HG03460 (cell line): ENCODE measurements around the gene COX18.

Experiments
- ATAC-seq: cut with Tn5 transposase; IDR thresholded peaks from one replicate; pipeline ENCODE4 v1.9.1; 2021; ENCODE audit not compliant: unreplicated experiment

COX18 gene, protein sequence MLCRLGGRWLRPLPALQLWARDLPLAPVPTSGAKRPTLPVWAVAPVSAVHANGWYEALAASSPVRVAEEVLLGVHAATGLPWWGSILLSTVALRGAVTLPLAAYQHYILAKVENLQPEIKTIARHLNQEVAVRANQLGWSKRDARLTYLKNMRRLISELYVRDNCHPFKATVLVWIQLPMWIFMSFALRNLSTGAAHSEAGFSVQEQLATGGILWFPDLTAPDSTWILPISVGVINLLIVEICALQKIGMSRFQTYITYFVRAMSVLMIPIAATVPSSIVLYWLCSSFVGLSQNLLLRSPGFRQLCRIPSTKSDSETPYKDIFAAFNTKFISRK

DNA sequence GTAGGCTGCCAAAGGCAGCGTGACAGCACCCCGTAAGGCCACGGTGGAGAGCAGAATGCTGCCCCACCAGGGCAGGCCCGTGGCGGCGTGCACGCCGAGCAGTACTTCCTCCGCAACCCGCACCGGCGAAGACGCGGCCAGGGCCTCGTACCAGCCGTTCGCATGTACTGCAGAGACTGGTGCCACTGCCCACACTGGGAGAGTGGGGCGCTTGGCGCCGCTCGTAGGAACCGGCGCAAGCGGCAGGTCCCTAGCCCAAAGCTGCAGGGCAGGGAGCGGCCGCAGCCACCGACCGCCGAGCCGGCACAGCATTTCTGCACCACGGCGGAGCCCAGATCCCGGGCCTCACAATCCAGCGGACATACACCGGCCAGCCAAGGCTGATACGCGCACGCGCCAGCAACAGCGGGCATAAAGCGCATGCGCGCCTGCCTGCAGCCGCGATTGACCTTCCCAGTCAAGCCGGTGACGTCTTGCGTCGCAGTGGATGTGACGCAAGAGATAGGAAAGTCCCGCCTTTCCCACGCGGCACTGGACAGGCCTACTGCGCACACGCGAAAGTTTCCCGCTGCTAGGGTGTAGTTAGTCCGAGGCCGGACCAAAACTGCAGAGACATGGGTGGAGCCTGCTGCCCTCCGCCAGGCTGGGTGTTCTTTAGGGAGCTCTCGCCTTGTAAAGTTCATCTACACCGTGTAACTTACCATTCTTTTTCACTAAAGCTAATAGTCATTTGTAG is at the start of gene COX18:
Gene COX18, minus strand, starts transcription at position 379 of the 736 bp plus-strand sequence. Its CDS starts 67 bp downstream, at position 312.
- peak; percentile 83 for ATAC-seq

DNA sequence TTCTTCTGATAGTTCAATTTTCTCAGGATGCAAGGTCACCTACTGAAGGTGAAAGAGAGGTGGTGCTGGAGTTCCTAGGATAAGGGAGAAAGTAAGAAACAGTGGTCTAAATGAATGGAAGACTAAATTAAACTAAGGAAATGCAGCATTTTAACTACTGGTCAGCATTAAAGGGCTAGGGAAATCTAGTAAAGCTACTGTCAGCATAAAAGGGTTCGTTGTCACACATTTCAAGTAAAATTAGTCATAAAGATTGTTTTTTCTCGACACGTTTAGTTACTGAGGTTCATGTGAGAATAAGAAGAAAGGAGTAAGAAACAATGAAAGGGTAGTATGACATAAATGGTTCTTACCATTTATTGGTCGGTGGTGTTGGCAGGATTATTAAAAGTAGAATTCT is 40.0 kb upstream of the COX18 start:
- ATAC-seq, result no peak

DNA sequence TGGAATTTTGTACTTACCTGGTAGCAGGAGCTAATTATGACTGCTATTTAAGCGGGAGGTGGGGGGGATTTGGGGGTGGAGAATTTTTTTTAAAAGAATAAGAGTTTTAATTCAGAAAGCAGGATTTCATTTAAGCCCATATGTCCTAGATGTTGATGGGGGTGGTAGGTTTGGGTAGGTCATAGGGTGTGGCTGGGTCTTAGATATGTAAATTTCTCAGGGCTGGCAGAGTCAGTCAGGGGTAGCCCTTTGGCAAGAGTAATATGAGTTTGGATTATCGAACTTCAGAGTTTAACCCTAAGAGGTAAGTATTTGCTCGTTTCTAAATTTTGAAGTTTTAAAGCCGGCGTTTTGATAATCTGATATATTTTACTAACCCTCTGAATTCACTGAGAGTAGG is 35.2 kb upstream of the COX18 start:
- ATAC-seq, result no peak

DNA sequence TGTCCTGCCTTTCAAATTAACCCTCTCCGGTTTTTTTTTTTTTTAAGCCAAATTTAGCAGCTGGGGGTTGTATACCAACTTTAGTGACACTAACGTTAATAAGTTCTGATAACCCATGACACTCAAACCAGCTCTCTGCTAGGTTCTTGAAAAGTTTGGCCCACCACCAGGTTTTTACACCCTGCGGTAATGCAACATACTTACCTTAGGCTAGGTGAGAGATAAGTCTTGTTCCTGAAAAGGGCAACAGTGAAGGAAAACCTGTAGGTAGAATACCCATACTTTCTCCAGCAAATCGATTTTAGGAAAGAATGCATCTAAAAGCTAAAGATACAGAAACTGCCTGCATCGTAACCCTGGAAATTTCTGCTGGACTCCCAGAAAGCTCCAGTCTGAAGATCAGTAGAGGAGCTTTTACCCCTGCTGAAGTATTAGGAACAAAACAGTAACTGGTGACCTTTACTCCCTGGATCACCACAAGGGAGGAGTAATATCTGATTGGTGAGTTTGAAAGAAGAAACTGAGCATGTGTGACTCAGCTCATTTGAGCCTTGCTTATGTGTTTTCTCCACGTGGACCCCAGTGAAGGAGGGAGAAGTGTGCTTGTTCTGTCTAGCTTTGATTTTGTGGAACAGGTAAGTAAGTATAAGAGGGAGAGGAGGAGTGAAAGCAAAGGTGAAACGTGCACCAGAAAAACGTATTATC is 34.4 kb upstream of the COX18 start:
- ATAC-seq, result no peak

DNA sequence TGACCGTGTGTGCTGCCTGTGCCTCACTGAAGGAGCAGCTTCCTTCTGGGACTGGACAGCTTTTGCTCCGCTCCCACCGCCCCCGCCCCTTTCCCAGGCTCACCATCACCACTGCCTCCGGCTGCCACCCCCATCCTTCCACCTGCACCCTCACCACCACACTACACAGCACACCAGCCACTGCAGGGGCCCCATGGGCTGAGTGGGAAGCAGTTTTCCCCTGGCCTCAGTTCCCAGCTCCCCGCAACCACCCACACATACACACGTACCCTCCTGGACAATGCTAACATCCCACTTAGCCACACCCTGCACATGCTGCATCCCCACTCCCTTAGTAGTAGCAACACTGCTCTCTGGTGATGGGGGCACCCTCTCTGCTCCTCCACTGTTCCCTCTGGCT is 29.6 kb upstream of the COX18 start:
- no peak for ATAC-seq

DNA sequence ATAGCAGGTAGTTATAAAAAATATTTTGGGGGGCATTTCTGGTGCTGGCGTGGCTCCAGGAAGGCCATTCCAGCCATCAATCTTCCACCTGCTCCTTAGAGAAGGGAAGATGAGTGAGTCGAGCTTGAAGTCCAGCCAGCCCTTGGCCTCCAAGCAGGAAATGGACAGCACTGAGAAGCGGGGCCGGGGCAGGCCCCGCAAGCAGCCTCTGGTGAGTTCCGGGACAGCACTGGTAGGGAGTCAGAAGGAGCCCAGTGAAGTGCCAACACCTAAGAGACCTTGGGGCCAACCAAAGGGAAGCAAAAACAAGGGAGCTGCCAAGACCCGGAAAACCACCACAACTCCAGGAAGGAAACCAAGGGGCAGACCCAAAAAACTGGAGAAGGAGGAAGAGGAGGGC is 29.2 kb upstream of the COX18 start:
- no peak for ATAC-seq

DNA sequence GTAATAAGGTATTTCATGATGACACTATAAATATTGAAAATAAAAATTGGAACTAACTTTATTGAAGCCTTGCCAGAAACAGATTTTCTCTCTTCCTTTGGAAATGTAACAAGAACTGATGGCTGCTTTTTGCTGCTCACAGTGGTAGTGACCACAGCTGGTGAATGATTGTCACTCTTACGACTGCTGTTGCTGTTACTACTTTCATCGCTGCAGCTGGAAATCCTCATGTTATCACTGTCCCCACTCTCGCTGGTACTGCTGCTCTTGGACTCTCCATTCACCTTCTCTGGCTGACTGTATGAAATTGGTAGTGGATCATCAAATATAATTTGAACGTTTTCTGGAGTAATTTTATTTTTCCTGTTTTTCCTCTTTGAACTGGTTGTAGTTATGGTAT is 28.5 kb upstream of the COX18 start:
- no peak for ATAC-seq

DNA sequence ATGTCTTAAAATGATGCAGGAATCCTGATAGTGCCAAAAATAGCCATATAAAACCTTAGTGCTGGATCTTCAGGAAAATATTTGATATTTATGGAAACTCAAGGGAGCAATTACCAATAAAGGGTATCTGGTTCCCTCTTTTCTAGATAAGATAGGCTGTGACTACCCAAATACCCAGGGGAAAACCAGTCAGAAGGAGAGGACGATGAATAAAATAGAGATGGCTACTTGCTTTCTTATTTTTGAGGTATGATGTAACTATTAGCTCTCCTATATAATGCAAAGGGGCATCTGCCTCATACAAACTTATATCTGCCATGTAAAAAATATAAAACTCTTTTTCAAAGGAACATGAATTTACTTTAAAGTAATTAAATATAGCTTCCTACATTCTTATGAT is 23.4 kb upstream of the COX18 start:
- ATAC-seq, result no peak

DNA sequence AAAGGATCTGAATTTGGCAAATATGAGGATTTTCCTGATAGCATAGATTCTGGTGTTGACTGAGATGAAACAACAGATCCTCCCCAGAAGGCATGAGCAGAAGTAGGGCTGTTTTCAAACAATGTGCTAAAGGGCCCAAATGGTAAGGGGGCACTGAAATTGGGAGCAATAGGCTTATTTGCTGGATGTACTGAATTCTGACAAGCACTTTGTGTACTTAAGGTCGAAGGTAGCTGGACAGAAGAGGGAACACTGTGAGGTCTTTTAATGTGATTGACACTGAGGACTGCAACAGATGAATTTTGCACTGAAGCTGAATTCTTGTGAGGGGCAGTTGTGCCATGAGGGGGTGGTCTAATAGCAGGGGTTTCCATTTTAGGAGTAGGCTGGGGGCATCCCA is 21.2 kb upstream of the COX18 start:
- ATAC-seq, result no peak

DNA sequence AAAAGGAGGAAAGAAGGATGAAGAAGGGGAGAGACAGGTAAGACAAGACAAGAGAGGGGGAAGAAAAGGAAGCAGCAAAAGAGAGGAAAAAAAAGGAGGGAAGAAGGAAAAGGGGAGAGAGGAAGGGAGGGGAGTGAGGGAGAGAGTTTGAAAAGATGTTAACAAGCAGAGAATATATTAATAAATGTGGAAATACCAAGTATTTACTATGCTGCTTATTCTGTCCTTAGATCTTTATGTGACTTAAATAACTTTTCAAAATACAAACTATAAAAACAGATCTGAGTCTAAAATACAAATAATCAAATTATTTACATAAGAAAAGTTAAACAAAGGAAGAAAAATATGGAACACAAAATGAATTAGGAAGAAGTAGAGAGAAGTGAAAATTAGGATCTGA is 18.4 kb upstream of the COX18 start:
- ATAC-seq, result no peak

DNA sequence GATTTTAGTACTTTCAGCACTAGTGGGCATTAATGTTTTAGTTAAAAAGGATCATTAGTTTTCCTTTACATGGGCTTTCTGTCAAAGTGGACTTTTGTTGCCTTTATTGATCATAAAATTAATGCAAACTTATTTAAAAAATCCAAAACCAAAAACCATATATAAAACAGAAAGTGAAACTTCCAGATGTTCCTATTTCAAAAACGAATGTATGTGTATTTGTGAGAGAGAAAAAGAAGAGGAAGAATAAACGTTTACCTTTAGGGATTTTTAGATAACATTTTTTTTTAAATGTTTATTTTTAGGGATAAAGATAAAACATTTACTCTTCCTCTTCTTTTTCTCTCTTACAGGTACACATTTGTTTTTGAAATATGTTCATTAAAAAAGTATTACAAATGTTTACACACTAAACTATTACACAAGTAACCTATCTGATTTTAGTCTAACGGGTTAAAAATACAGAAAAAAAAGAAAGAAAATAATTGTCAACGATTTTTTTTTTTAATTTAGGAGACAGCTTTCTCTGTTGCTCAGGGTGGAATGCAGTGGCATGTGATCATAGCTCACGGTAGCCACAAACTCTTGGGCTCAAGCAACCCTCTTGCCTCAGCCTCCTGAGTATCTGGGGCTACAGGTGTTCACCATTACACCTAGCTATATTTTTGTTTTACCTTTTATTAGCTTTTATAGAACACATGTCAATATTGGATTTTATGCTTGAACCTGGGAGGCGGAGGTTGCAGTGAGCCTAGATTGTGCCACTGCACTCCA is 16.8 kb upstream of the COX18 start:
- no peak for ATAC-seq

DNA sequence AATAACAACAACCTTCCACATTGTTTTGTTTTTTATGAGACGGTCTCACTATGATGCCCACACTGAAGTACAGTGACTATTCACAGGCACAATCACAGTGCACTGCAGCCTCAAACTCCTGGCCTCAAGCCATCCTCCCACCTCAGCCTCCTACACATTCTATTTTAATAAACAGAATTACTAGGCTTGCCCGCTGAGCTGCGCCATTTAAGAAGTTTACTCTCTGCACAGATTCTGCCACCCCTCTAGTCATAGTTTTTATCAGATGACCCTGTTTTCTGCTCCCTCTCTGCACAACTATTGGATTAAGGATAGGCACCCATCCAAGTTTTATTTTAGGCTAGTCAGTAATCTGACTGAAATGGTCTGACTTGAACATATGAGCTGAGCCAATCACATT is 11.3 kb upstream of the COX18 start:
- no peak for ATAC-seq

DNA sequence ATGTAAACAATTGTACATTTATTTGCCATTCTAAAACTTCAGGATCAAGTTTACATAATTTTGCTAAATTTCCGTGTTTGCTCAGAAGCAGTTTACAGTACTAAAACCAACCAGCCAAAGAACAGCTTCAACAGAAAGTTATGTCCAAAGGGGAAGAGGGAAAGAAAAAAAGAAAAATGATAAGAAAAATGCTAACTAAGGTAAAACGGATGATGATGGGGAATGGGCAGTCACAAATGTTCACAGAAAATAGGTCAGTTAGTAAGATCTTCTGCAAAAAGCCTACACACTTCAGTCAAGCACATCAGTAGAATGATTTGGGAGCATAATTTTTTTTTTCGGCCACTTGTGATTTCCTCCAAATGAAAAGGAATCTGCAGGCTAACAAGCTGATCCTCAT is 6.3 kb upstream of the COX18 start:
- no peak for ATAC-seq

DNA sequence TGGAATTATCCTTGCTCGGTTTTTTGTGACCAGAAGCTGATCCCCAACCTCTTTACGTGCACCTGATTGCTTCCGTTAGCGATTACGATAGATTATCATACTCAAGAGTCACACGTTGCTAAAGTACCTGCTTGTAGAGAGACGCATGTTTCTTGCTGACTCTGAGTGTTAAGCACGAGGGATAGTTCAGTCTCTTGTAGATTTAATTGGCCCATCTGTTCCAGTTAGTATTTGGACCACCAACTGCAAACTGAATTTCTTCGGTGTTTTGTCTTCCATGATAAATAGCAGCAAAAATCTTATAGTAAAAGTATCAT is 516 bp upstream of the COX18 start:
- peak; percentile 9 for ATAC-seq

DNA sequence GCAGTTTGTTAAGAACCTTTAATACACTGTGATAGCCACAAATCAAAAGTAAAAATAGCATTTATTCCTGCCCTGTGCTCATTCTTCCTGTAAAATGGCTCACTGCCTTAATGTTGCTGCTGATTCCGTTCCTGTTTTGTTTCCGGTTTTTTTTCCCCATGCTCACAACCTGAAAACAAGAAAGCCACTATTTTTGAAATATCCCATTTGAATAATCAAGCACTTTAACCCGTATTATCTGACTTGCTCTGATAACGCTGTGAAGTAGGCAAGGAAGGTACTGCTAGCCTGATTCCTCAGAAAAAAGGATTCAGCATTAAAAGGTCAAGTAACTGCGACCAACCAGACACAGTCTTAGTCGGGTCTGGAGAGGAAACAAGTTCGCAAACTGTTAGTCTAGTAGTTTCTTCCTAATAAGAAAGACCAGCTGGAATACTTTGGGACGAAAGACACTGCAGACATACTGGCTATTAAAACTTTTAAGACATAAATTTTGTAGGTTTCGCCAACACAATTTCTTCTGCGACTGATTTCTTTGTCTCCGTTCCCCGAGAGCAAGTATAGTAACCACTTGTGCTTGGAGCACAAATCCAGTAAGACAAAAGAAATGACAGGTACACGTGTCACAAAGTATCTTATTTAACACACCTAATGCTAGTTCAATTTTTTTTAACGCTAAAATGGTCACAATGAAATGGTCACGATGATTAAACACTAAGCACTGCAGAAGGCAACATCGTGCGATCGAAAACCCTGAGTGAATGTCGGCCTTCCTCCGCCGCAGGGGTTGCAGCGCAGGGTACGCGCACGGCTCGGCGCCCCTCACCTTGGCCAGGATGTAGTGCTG is 802 bp downstream of the COX18 start:
- peak; percentile 1 for ATAC-seq

DNA sequence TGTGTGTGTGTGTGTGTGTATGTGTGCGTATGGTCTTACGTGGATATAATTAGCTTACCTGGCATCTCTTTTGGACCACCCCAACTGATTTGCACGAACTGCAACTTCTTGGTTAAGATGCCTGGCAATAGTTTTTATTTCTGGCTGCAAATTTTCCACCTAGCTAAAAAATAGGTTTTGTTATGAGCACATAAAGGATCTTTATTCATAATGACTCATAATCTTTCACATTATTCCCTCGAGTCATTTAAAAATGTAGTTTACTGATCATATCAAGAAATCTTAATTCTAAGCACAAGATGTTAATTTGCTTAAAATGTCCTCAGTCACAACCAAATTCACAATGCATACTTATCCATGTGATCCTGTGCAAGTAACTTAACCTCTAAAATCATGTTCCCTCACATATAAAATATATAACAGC is 1.5 kb downstream of the COX18 start:
- ATAC-seq, result no peak

DNA sequence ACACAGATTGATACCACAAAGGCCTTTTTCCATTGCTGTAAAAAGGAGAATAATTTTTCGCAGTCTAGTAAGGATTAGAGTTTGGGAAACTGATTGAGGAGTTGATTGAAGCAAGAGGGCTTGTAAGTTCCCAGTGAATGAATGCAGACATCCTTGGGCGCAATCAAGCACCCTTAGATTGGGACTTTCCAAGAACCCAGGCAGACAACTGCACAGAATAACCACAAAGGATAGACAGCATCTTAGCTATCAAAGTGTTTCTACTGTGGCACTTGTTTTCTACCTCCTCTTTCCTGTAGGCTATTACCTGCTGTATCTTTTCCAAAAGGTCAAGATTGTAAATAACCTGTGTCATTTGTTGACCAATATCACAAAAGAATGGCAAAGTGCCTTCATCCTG is 2.6 kb downstream of the COX18 start:
- ATAC-seq, result no peak

DNA sequence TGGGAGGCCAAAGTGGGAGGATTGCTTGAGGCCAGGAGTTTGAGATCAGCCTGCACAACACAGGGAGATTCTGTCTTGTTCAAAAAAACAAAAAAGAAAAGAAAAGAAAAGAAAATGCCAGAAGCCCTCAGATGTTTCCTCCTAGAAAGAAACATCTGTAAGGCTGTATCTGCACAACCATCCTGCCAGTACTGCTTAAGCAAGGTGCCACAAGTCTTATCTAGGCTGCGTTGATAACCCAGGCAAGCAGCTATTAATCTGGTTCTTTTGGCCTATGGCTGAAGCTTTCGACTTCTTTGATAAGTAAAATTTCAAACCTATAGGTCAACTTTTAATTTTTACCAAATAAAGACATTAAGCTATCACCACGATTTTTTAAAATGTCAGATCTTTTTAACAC is 3.1 kb downstream of the COX18 start:
- no peak for ATAC-seq

DNA sequence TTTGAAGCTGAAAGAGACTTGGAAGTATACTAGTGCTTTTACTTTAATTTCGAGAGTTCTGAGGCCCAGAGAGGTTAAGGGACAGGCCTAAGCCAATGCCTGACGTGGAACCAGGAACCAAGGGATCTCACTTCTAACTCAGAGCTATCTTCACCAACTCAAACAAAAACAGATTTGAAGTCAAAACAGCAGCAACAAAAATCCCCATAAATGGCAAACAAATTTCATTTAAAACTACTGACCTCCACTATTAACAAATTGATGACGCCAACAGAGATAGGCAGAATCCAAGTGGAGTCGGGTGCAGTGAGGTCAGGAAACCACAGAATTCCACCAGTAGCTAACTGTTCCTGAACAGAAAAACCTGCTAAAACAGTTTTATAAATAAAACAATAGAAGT is 5.0 kb downstream of the COX18 start:
- no peak for ATAC-seq

DNA sequence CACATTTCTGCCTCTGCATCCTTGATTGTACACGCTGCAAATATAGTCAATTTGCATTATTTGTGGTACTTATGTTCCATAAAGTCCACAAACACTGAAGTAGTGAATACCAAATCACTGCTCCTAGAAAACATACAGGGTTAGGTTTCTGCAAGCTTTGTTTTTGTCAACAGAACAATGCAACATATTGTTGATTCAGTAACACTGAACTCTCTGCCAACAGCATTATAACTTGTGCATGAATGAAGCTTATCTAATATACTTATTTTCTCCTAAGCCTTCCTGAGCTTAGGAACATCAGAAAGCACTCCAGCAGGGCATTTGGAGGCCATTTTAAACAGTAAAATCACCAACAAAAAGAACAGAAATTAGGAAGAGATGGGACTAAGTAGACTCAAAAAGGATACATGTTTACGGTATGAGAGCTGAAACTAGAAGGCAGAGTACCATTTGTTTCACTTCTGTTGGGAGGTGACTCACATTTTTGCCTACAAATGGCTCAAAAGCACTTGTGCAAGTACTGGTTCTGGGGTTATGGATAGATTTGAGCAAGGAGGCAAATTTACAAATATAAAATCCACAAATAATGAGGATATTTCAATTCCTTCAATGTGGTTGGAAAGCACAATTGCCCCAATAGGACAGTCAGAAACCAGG is 14.1 kb downstream of the COX18 start:
- ATAC-seq, result no peak
